GM18511 (cell line): ENCODE measurements around the gene ANKZF1.

ENCODE experiments used
- ATAC-seq: cut with Tn5 transposase; IDR thresholded peaks from one replicate; pipeline ENCODE4 v1.9.1; 2021; ENCODE audit warnings: mild to moderate bottlenecking, moderate library complexity; ENCODE audit not compliant: unreplicated experiment

The ANKZF1 gene

DNA sequence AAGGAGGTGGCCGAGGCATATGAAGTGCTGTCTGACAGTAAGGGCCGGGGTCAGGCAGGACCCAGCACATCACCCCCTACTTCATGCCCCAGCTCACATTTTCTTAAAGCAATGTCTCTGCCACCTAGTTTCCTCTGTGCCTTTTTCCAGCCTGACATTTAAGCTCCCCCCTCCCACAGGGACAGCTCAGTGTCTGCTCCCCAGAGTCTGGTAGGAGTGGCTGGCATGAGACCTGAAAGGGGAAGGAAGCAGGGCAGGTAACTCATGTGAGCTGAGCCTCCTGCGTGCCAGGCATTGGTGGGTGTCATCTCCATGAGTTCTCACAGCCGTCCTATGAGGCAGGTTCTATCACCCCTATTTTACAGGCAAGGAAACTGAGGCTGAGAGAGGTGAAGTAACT is 51.0 kb downstream of the ANKZF1 start:
- ATAC-seq, result no peak

DNA sequence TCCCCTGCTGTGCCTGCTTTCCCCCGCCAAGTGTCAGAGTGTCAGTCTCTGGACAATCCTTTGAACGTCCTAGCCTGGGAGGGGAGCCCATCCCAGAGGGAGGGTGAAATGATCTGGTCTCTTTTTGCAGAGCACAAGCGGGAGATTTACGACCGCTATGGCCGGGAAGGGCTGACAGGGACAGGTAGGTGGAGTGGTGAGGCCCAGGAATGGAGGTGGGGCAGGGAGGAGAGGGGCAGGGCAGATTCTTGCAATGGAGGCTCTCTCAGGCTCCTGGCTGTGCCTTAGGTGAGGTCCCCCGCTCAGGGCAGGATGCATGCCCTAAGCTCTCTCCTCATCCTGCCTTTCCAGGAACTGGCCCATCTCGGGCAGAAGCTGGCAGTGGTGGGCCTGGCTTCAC is 52.0 kb downstream of the ANKZF1 start:
- ATAC-seq, result no peak

DNA sequence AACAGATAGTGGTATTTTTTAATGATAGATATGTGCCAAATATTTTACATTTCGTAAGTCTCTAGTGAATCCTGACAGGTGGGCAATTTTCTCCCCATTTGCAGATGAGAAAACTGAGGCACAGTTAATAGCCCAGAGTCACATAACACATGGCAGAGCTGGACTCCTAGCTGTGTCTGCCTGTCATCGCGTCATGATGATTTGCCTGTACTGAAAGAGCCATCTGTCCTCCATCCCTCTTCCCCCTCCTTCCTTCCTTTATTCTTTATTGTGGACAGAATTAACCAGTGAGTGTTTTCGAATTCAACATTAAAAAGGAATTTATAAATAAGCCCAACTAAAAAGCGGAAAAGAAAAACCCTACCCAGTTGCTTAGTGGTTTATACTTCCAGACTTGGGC is 52.8 kb downstream of the ANKZF1 start:
- no peak for ATAC-seq

DNA sequence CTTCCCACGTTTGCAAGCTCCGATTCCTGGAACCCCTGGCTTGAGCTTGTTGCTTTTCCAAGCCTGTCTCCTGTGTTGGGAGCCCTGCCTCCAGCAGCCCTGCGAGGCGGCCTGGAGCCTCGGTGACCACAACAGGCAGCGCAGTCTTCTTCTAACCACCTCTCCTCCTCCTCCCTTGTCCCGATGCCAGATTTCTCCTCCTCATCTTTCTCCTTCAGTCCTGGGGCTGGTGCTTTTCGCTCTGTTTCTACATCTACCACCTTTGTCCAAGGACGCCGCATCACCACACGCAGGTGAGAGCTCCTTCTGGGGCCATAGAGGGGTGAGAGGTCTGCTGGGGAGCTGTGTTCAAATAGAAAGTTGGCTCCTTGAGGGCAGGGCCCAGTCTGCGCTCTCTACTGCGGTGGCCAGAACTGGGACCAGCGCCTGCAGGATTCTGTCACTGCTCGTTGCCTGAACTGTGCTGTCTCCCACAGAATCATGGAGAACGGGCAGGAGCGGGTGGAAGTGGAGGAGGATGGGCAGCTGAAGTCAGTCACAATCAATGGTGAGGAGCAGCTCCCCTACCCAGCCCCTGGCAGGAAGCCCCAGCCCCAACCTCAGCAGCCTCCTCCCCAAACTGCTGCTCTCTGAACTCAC is 53.5 kb downstream of the ANKZF1 start:
- ATAC-seq, result no peak

DNA sequence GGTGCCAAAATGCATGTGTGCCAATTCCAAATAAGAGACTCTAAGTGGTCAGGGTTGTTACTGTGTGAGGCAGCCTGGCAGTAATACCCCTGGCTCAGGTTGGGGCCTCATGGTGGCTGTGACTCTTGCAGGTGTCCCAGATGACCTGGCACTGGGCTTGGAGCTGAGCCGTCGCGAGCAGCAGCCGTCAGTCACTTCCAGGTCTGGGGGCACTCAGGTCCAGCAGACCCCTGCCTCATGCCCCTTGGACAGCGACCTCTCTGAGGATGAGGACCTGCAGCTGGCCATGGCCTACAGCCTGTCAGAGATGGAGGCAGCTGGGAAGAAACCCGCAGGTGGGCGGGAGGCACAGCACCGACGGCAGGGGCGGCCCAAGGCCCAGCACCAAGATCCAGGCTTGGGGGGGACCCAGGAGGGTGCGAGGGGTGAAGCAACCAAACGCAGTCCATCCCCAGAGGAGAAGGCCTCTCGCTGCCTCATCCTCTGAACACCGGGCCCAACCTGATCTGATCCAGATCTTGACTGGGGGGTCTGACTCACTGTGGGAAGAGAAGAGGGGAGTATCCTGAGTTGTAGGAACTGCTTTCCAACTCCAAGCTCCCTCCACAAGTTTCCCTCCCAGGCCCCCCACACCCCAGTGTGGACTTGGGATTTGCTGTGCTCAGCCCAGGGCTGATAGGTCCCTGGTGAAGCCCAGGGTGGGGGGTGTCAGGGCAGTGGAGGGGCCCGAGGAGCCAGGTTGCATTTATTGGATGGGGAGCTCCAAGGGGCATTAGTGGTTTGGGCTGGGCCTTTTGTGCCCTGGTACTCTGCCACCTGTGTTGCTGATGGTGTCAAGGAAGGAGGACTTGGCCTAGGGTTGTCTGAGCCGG is 55.1 kb downstream of the ANKZF1 start:
- ATAC-seq, result no peak

DNA sequence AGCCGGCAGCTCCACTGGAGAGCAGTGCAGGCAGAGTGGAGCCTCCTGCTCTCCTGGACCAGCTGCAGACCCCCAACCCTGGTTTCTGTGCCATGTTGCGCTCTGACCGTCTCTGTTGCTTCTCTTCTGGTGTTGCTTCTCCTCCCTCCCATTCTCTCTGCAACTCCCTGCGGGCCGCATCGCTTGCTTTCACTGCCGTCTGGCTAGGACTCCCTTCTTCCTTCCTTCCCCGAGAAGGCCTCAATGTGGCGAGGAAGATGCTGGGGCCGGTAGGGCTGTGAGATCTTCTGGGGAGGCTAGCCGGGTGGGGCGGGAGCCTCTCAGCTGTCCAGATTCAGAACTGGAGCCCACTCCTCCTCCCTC is 55.7 kb downstream of the ANKZF1 start:
- no peak for ATAC-seq

DNA sequence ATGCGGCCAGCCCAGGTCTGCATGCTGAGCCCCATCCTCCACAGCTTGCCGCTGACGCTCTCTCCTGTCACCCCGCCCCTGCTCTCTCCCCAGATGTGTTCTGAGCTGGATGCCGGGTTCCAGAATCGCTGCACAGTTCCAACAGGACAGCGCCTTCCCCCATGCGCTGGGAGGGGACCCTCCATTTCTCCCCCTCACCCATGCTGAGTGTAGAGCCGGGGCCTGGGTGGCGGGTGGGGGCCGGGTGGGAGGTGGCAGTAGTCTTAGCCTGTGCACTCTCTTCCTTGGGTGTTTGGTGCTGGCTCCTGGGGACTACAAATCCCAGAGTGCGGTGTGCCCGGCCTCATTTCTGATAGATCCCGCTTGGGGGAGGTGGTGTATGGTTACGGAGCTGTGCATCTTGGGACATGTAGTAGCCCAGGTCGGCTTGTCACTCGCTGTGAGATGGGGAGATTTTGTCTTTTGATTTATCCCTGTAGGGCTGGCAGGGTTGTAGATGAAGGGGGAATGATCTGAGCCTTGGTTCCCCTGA is 56.4 kb downstream of the ANKZF1 start:
- ATAC-seq, result no peak
